SK-N-SH (cell line): Measurements from ENCODE around the gene ZCCHC14. TPM values are rescaled to one million over a fixed set of nuclear protein-coding genes. Genes with fewer than 3 reads are reported as not detected.

Experiments
- CTCF ChIA-PET: fragments of 300-600, 350-600 bp; formaldehyde crosslinking; extraction: SDS; loops from one replicate; lab custom pipeline; 2021; lab: Yijun Ruan, JAX
- POLR2A ChIA-PET: fragments of 350-600 bp; sonication (Branson Sonifier 250); formaldehyde crosslinking; extraction: SDS; loops from one replicate; lab custom pipeline; 2020; ENCODE audit warnings: antibody characterized with exemption, inconsistent platforms; lab: Yijun Ruan, JAX
- DNase-seq: peaks from one replicate; pipeline ENCODE4 v3.0.0; 2012
- H2AFZ ChIP-seq: fragments of 200-600 bp; sonication (generic); 2 replicates; pipeline ENCODE4 v1.8.1; 2016; ENCODE audit warnings: antibody characterized with exemption, mild to moderate bottlenecking, low read depth
- H3F3A ChIP-seq: fragments of 200-600 bp; sonication (generic); replicated peaks from 2 replicates; pipeline ENCODE3; 2016; ENCODE audit warnings: antibody characterized with exemption, mild to moderate bottlenecking; ENCODE audit not compliant: insufficient read depth
- H3K27ac ChIP-seq, 2 experiments: fragments of 200-500 bp in 1 of 2; fragments of 200-600 bp in 1 of 2; sonication (Bioruptor generic) in 1 of 2; sonication (generic), shearing (Covaris generic) in 1 of 2; 2 replicates each; pipeline versions ENCODE4 v1.5.1 to v1.6.1; 2014 to 2016; ENCODE audit warnings: low read depth in 2 of 2, inconsistent platforms in 1 of 2, low read length in 1 of 2, mild to moderate bottlenecking in 1 of 2, mixed read lengths in 1 of 2
- H3K27me3 ChIP-seq: fragments of 200-600 bp; sonication (generic), shearing (Covaris generic); 2 replicates; pipeline ENCODE4 v1.6.1; 2016; ENCODE audit warnings: mixed run types; ENCODE audit not compliant: insufficient read depth
- H3K36me3 ChIP-seq, 2 experiments: fragments of 200-500 bp in 1 of 2; fragments of 200-600 bp in 1 of 2; sonication (Bioruptor generic) in 1 of 2; sonication (generic) in 1 of 2; replicated peaks in 1 of 2; 2 replicates each; pipeline versions ENCODE3 to v1.5.1; 2014 to 2016; ENCODE audit warnings: low read length in 1 of 2, mild to moderate bottlenecking in 1 of 2; ENCODE audit not compliant: insufficient read depth in 2 of 2, control insufficient read depth in 1 of 2
- H3K4me1 ChIP-seq, 2 experiments: fragments of 200-500 bp in 1 of 2; fragments of 200-600 bp in 1 of 2; sonication (Bioruptor generic) in 1 of 2; sonication (generic), shearing (Covaris generic) in 1 of 2; 2 replicates each; pipeline versions ENCODE4 v1.5.1 to v1.6.1; 2014 to 2016; ENCODE audit warnings: low read depth in 1 of 2, low read length in 1 of 2, mixed run types in 1 of 2; ENCODE audit not compliant: insufficient read depth in 2 of 2, control insufficient read depth in 1 of 2
- H3K4me2 ChIP-seq: fragments of 200-600 bp; sonication (generic), shearing (Covaris generic); 2 replicates; pipeline ENCODE4 v1.6.1; 2017; ENCODE audit warnings: mixed run types
- H3K4me3 ChIP-seq, 2 experiments: fragments of 200-500 bp in 1 of 2; fragments of 200-600 bp in 1 of 2; sonication (Bioruptor generic) in 1 of 2; sonication (generic), shearing (Covaris generic) in 1 of 2; 2 replicates each; pipeline versions ENCODE4 v1.5.1 to v1.8.1; 2014 to 2016; ENCODE audit warnings: low read depth in 2 of 2, inconsistent platforms in 1 of 2, low read length in 1 of 2, mild to moderate bottlenecking in 1 of 2, mixed read lengths in 1 of 2, moderate library complexity in 1 of 2
- H3K79me2 ChIP-seq: fragments of 200-600 bp; sonication (generic); 2 replicates; pipeline ENCODE4 v1.8.1; 2017; ENCODE audit warnings: mild to moderate bottlenecking; ENCODE audit not compliant: insufficient read depth
- H3K9ac ChIP-seq: fragments of 200-600 bp; sonication (generic); 2 replicates; pipeline ENCODE4 v1.6.1; 2017; ENCODE audit warnings: mixed run types
- H3K9me2 ChIP-seq: fragments of 200-600 bp; sonication (generic); 2 replicates; pipeline ENCODE4 v1.6.1; 2017; ENCODE audit warnings: mixed run types
- H3K9me3 ChIP-seq: fragments of 200-600 bp; sonication (generic); 2 replicates; pipeline ENCODE4 v1.6.1; 2017; ENCODE audit warnings: mixed run types, mild to moderate bottlenecking, moderate library complexity
- H4K20me1 ChIP-seq: fragments of 200-600 bp; sonication (generic); 2 replicates; pipeline ENCODE4 v1.6.1; 2017; ENCODE audit warnings: mild to moderate bottlenecking, mixed run types; ENCODE audit not compliant: insufficient read depth
- CHD2 ChIP-seq: fragments of 150-350 bp; IDR thresholded peaks from 2 replicates; pipeline ENCODE4 v1.6.1; 2018; ENCODE audit warnings: low read length; ENCODE audit not compliant: partially characterized antibody
- ELF1 ChIP-seq: IDR thresholded peaks from 2 replicates; pipeline ENCODE4 v1.4.0; 2012
- EP300 ChIP-seq, 2 experiments: IDR thresholded peaks; 2 replicates each; pipeline versions ENCODE4 v1.4.0 to v1.6.1; 2012; ENCODE audit warnings: borderline replicate concordance in 1 of 2, low read depth in 1 of 2, low read length in 1 of 2
- FOXJ3 ChIP-seq: sonication (generic); formaldehyde crosslinking; IDR thresholded peaks from 2 replicates; pipeline ENCODE4 v1.5.1; 2020; ENCODE audit warnings: mild to moderate bottlenecking, missing genetic modification reagents
- GABPA ChIP-seq: IDR thresholded peaks from 2 replicates; pipeline ENCODE4 v1.4.0; 2012; ENCODE audit warnings: low read depth, mild to moderate bottlenecking
- GATA2 ChIP-seq: sonication (generic); formaldehyde crosslinking; IDR thresholded peaks from 2 replicates; pipeline ENCODE4 v1.5.0; 2020; ENCODE audit warnings: mild to moderate bottlenecking, missing genetic modification reagents
- IRF3 ChIP-seq: fragments of 150-350 bp; IDR thresholded peaks from 2 replicates; pipeline ENCODE4 v1.6.1; 2016; ENCODE audit warnings: mild to moderate bottlenecking, low read depth, low read length
- NRF1 ChIP-seq: IDR thresholded peaks from 2 replicates; pipeline ENCODE4 v1.6.1; 2012; ENCODE audit warnings: low read depth, mild to moderate bottlenecking, low read length
- RCOR1 ChIP-seq: fragments of 150-350 bp; IDR thresholded peaks from 2 replicates; pipeline ENCODE4 v1.6.1; 2017; ENCODE audit warnings: antibody characterized with exemption, low read length
- RXRA ChIP-seq: IDR thresholded peaks from 2 replicates; pipeline ENCODE4 v1.4.0; 2012; ENCODE audit warnings: low read depth, mild to moderate bottlenecking, borderline replicate concordance
- SIN3A ChIP-seq: IDR thresholded peaks from 2 replicates; pipeline ENCODE4 v1.6.1; 2012; ENCODE audit warnings: low read depth, mild to moderate bottlenecking, low read length, moderate library complexity, borderline replicate concordance
- SMC3 ChIP-seq: IDR thresholded peaks from 2 replicates; pipeline ENCODE4 v1.6.1; 2012; ENCODE audit warnings: low read depth, low read length, improper control_type of control experiment
- USF1 ChIP-seq: IDR thresholded peaks from 2 replicates; pipeline ENCODE4 v1.4.0; 2012; ENCODE audit warnings: low read depth, borderline replicate concordance
- ZBTB33 ChIP-seq: IDR thresholded peaks from 2 replicates; pipeline ENCODE4 v1.4.0; 2012; ENCODE audit warnings: low read depth, borderline replicate concordance
- WGBS: methylation state at CpG from one replicate; pipeline ENCODE4 v1.1.6; 2017; ENCODE audit warnings: low lambda C conversion rate; 5-methylcytosine and 5-hydroxymethylcytosine counted together
- polyA plus RNA-seq, 3 experiments: library from polyadenylated mRNA; depleted of rRNA; stranded (reverse); fragments of >200 nt; gene quantifications; 2 replicates each; pipeline ENCODE4 v1.2.3, GENCODE V29; 2012
- TF ChIP-seq, protein P1 (sequence below): IDR thresholded peaks from 2 replicates; pipeline ENCODE4; 2012

Gene ZCCHC14
- polyA plus RNA-seq, 1 of the 3 experiments (the other 2 are of a cell fraction), result 5.7 TPM

DNA sequence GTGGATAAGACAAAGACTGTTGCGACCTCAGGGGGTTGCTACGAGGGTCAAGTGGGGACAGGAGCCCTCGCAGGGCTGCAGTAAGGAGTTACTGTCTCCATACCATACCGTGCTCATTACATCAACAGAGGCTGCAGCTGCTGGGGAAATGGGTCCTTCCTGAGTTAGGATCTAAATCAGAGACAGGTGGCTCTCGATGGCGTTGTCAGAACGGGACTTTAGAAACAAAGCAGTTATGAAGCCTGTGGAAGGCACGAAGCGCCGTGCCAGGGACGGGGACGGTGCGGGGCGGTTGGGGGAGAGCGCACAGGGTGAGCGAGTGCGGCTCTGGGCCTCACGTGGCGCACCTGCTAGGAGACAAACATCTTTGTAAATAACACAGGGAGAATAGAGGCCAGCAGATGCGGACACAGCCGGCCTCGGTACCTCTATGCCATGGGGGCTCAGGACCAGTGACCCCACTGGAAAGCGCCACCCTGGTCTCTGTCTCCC is 34.4 kb downstream of the ZCCHC14 start:
- Histone ChIP-seq H2AFZ (no peak overlapping the region), H3K9ac (peak overlapping the region; percentile 62; the same call in 1 of the 2 replicates), H3K4me3 (peak overlapping the region in 1 of 2 experiments; percentile 30; a peak in 1 of 4 replicates), H3K79me2 (peaks cover 73% of the 10 kb centered on the region), H3F3A (peaks cover 34% of the 10 kb centered on the region), H3K27ac (peak overlapping the region; percentile 96 to 98), H3K36me3 (peaks cover 0 to 23% of the 10 kb centered on the region in 2 experiments), H4K20me1 (peaks cover 11% of the 10 kb centered on the region), H3K4me2 (peak overlapping the region; percentile 80), H3K9me2 (no peaks in the 10 kb centered on the region), H3K9me3 (no peaks in the 10 kb centered on the region), H3K4me1 (peaks cover 25 to 37% of the 10 kb centered on the region in 2 experiments), H3K27me3 (no peaks in the 10 kb centered on the region)
- POLR2A ChIA-PET, result no interaction called here
- peak; percentile 51 for TF ChIP-seq GATA2 (CRISPR knock-in tag)
- TF ChIP-seq, protein P1, sequence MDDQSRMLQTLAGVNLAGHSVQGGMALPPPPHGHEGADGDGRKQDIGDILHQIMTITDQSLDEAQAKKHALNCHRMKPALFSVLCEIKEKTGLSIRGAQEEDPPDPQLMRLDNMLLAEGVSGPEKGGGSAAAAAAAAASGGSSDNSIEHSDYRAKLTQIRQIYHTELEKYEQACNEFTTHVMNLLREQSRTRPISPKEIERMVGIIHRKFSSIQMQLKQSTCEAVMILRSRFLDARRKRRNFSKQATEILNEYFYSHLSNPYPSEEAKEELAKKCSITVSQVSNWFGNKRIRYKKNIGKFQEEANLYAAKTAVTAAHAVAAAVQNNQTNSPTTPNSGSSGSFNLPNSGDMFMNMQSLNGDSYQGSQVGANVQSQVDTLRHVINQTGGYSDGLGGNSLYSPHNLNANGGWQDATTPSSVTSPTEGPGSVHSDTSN, result no peak
- peak in 1 of 2 experiments; percentile 67; a peak in 2 of 4 replicates for TF ChIP-seq EP300 (IDR thresholded peaks at IDR 0.05; ENCODE audit: borderline replicate concordance in 1 of 2, low read depth in 1 of 2, low read length in 1 of 2)
- TF ChIP-seq FOXJ3 (CRISPR knock-in tag), result 0 out of 2 replicates have a peak, but pooled peaks have one; percentile 49
- CTCF ChIA-PET, result interaction anchor here (0.7 to 1.5 kb wide), 3 partner anchors 17 to 310 kb away, joined by 3 to 4 read pairs (median 3); no protein-coding TSS in a partner anchor
- peak; percentile 78 for DNase-seq
- 67% methylated on average over 23 of the region's 23 CpGs for WGBS

DNA sequence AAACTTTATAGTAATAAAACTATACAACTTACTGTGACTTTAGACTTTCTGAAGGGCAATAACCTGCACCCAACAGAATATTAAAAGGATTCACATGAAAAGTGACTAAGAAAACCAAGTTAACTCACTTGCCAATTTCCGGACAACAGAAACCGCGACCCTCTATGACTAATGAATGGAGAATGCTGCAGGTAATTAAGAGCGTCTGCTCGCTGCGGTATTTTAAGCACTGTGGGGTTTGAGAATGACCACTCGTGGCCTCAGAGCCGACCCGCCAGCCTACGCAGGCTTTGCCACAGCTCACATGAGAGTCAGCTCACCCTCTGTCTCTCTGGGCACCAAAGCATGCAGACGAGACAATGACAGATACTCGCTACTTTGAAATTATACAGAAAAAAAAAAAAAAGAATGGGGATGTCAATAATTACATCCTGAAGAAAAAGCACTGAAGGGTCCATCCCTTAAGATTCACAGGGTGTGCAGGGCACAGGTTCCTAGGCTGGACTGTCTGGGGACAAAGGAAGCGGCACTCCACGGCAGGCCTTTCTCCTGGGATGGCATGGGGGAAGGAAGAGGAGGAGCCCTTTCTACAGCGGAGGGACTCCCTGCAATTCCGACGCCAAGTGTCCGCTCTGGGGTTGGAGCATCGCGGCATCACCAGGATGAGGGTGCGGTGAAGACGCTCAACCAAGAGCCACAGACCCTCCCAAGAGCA is 35.0 kb downstream of the ZCCHC14 start:
- ChIA-PET CTCF (interaction anchor here (0.7 to 1.5 kb wide), 4 partner anchors 16 to 311 kb away, joined by 3 to 5 read pairs (median 3); no protein-coding TSS in a partner anchor), POLR2A (no interaction called here)
- Histone ChIP-seq H3K9me3 (no peaks in the 10 kb centered on the region), H3K9ac (peak overlapping the region; percentile 62; the same call in 1 of the 2 replicates), H2AFZ (no peak overlapping the region), H3K4me1 (peaks cover 25 to 37% of the 10 kb centered on the region in 2 experiments), H4K20me1 (peaks cover 11% of the 10 kb centered on the region), H3K27me3 (no peaks in the 10 kb centered on the region), H3K4me3 (peak overlapping the region in 1 of 2 experiments; percentile 30; a peak in 1 of 4 replicates), H3K9me2 (no peaks in the 10 kb centered on the region), H3K36me3 (peaks cover 0 to 23% of the 10 kb centered on the region in 2 experiments), H3K4me2 (peak overlapping the region; percentile 80), H3K79me2 (peaks cover 70% of the 10 kb centered on the region), H3F3A (peaks cover 34% of the 10 kb centered on the region), H3K27ac (peak overlapping the region; percentile 96 to 98)
- WGBS, result 21% methylated on average over 19 of the region's 22 CpGs
- peak; percentile 58 for DNase-seq
- TF ChIP-seq, protein P1, result peak; percentile 77
- TF ChIP-seq ELF1 (no peak), IRF3 (no peak), SIN3A (peak; percentile 86; the same call in 1 of the 2 replicates), ZBTB33 (peak; percentile 72; the same call in 1 of the 2 replicates), EP300 (IDR thresholded peaks at IDR 0.05; ENCODE audit: borderline replicate concordance in 1 of 2, low read depth in 1 of 2, low read length in 1 of 2) (peak; percentile 48 to 94), RXRA (peak; percentile 97), CHD2 (no peak), USF1 (no peak), RCOR1 (no peak), NRF1 (no peak; the same call in 1 of the 2 replicates), GABPA (no peak), SMC3 (no peak)
